ENCODE results near the gene SLC16A8.
"Not testable (repeated sequence)": the region's sequence is repeated elsewhere in the genome, so short reads cannot be mapped to it uniquely, and the experiment has no call there.

SLC16A8 gene

GRCh38 chr22:38051900-38052862 is 31.8 kb downstream of the SLC16A8 start:
- no peak overlapping the region for H3K4me3 ChIP-seq (ENCODE audit: low read depth, low read length)
- DNase-seq (ENCODE audit: low read depth), result no peak

DNA sequence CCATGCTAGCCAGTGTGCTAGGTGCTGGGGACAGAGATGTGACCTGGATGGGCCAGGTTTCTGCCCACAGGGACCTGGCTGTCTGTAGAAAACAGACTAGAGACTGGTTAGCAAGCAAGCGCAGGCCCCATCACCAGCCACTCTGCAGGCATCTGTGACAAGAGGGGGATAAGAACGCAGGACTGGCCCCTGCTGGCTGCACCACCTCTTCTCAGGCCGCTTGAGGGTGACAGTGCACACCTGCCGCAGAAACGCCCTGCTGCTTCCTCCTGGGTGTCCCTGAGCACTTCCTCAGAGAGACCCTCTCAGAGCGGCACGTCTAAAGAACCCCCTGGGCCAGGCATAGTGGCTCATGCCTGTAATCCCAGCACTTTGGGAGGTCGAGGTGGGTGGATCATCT is 32.7 kb downstream of the SLC16A8 start:
- no peak for DNase-seq (ENCODE audit: low read depth)

GRCh38 chr22:38050720-38051119 is 33.3 kb downstream of the SLC16A8 start:
- no peak for DNase-seq (ENCODE audit: low read depth)
- no peak overlapping the region for H3K4me3 ChIP-seq (ENCODE audit: low read depth, low read length)

More for the DNA sequence above, 32.7 kb downstream of the SLC16A8 start:
- H3K4me3 ChIP-seq (ENCODE audit: low read depth, low read length), result no peak overlapping the region

GRCh38 chr22:38049812-38050619 is 34.0 kb downstream of the SLC16A8 start:
- no peak for DNase-seq (ENCODE audit: low read depth)
- no peak overlapping the region for H3K4me3 ChIP-seq (ENCODE audit: low read depth, low read length)

- no peak overlapping the region for H3K4me3 ChIP-seq (ENCODE audit: low read depth, low read length)
- no peak for DNase-seq (ENCODE audit: low read depth)
Observed at GRCh38 chr22:38046070-38046748, 37.8 kb downstream of the SLC16A8 start.

DNA sequence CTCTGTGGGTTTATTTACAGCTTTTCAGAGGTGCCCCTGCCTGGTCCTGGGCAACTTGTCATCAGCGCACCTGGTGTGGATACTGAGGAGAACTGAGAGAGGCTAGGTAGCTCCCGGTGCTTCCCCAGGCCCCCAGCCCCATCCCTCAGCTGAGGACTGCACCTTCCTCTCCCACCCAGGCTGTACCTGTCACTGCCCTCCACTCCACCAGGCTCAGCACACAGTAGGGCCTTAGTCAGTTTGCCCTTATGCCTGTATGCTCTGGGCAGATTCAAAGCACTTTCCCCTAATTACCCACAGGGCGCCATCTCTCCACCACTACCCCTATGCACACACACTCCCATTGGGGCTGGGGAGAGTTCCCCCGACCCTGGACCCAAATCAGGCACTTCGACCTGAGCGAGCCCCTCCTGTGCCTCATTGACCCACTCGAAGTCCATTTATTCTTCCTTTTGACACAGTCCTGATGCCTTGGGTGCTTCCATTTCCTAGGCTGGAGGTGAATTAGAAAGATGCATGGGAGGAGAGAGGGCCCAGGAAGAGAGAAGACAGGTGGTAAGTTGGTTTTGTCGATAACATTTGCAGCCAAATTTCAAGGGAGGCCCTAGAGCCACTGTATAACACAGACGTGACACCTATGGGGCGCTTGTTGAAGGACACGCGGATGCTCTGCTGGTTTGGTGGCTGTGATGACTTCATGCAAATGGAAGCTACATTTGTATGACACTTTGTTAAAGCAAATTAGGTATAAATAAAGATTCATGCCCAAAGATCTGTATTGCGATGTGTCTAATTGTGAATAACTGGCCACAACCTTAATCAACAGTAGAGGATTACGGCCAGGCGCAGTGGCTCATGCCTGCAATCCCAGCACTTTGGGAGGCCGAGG is 40.6 kb downstream of the SLC16A8 start:
- no peak for DNase-seq (ENCODE audit: low read depth)
- H3K4me3 ChIP-seq (ENCODE audit: low read depth, low read length), result no peak overlapping the region

GRCh38 chr22:38042488-38042790 is 41.5 kb downstream of the SLC16A8 start:
- no peak overlapping the region for H3K4me3 ChIP-seq (ENCODE audit: low read depth, low read length)
- no peak for DNase-seq (ENCODE audit: low read depth)

GRCh38 chr22:38041760-38042487 is 42.1 kb downstream of the SLC16A8 start:
- DNase-seq (ENCODE audit: low read depth), result no peak
- no peak overlapping the region for H3K4me3 ChIP-seq (ENCODE audit: low read depth, low read length)

GRCh38 chr22:38040953-38041759 is 42.8 kb downstream of the SLC16A8 start:
- no peak overlapping the region for H3K4me3 ChIP-seq (ENCODE audit: low read depth, low read length)
- DNase-seq (ENCODE audit: low read depth), result no peak

DNA sequence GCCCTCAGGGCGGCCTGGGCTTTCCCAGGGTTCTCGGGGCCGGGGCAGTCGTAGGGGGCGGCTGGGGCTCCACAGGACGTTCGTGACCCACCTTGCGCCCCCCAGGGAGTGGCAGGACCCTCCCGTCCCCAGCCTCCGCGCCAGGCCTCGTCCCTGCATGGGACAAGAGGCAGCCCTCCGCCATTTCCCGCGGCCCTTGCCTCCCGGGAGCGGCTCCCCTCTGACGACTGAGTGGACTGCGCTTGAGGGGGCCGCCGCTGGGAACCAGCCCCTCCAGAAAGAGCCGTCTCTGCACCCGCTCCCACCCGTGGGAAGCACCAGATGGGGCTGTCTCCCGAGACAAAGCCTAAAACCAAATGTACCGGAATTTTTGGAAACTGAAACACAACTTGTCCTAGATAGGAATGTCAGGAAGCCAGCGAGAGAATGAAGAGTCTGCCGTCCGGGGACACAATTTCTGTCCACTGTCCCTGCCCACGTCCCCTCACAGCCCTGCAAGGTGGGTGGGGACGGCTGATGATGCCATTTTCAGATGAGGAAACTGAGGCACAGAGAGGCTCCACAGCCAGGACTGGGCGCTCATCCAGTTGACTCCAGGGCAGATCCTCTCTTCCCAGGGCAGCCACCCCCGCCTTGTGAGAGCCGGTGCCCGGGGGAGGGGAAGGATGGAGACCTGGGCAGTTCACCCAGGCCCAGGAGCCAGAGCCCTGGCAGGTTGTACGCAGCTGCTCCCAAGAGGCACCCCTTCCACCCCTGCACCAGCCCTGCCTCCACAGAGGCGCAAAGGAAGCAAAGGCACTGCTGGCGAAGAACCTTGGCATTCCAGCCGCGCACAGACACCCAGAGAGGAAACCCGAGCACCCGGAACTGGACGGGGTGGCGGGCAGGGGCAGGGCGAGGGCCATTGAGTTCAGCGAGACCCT is 44.8 kb downstream of the SLC16A8 start:
- DNase-seq (ENCODE audit: low read depth), result no peak
- no peak overlapping the region for H3K4me3 ChIP-seq (ENCODE audit: low read depth, low read length)

DNA sequence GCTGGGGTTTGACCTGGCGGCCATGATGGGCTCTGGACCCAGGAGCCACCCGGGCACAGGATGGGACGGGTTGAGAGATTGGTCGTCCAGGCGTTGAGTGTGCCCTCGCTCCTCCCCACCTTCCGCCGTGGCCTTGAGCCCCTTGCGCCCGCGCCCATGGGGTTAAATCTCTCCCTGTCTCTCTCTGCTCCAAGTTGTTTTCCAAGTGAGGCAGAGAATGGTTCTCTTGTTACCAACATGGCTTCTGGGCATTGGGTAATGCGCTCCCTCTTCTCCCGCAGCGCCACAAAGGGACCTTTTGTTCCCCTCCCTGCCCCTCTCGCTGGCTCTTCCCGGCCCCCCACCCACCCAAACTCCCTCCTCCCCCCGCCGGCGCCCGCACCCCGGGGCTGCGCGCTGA is 45.6 kb downstream of the SLC16A8 start:
- no peak for DNase-seq (ENCODE audit: low read depth)
- H3K4me3 ChIP-seq (ENCODE audit: low read depth, low read length), result no peak overlapping the region

GRCh38 chr22:38037367-38038150 is 46.4 kb downstream of the SLC16A8 start:
- H3K4me3 ChIP-seq (ENCODE audit: low read depth, low read length); DNase-seq (ENCODE audit: low read depth): not testable (repeated sequence)

DNA sequence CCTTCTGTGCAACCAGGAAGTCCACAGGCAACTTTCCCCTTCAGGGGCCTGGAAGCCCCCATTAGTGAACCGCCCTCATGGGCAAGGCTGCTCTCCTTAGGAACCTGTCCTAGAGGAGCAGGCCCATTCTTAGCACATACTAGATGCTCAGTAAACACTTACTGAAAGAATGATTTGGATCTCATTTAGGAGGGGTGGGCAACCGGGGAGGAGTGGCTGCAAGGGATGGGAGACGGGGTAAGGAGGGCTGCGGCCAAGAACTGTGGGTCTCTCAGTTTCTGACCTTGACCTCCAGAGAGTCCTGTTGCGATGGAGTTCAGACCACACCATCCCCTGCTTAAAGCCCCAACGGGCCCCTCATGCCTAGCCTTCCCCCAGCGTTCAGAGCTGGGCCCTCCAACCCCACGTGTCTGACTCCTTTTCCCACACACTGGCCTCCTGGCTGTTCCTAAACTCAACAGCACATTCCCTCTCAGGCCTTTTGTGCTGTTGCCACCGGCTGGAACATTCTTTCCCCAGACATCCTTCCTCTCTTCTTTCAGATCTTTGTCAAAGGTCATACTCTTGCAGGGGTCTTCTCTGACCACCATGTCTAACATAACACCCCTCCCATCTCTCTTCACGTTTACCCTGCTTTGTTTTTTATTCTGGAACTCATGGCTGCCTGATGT is 47.5 kb downstream of the SLC16A8 start:
- no peak overlapping the region for H3K4me3 ChIP-seq (ENCODE audit: low read depth, low read length)
- no peak for DNase-seq (ENCODE audit: low read depth)

GRCh38 chr22:38035530-38035885 is 48.5 kb downstream of the SLC16A8 start:
- no peak for DNase-seq (ENCODE audit: low read depth)
- no peak overlapping the region for H3K4me3 ChIP-seq (ENCODE audit: low read depth, low read length)

GRCh38 chr22:38034884-38035529 is 49.0 kb downstream of the SLC16A8 start:
- H3K4me3 ChIP-seq (ENCODE audit: low read depth, low read length), result no peak overlapping the region
- DNase-seq (ENCODE audit: low read depth), result no peak
